Hematopoietic multipotent progenitor cell treated with erythropoietin and hydrocortisone succinate and interleukin-3 and kit ligand, for 4 days (in vitro differentiated cells): ENCODE results near the gene MTUS2.

Experiments used
- DNase-seq: peaks from one replicate; pipeline ENCODE4 v3.0.0-alpha.2; 2015

The MTUS2 gene

DNA sequence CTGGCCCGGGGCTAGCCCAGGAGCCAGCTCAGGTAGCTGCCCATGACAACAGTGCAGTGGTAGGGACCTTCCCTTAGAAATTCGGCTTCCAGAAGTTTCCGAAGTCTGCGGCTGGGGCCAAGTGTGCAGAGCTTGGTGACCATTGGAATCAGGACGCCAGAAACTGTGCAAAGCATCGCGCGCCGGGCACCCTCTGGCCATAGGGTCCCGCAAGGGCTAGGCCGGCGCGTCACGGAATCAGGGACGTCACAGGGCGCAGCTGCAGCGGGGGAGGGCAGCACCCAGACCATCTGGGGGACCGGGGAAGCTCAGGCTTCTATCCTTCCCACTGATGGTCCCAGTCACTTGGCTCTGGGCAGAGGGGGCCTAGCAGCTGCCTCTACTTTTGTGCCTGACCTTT lies 219.1 kb downstream of the MTUS2 start:
- no peak for DNase-seq

DNA sequence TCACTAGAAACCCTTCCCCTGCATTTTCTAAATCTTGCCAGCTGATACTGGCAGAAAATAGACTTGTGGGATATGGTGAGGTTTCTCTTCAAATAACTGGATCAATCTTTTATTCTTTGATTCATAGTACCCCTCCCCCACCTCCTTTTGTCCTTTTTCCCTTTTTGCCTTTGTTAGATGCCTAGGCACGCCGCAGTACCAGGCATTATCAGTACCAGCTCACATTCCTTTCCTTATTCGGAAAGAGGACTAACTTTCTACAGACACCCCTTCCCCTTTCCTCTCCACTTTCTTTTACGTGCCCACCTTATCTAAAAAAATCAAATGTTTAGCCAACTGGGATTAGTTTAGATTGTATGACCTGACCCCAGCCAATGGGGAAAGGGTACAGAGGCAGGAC lies 226.4 kb downstream of the MTUS2 start:
- no peak for DNase-seq

- DNase-seq, result no peak
Observed at GRCh38 chr13:29049524-29049923, 229.4 kb downstream of the MTUS2 start.

DNA sequence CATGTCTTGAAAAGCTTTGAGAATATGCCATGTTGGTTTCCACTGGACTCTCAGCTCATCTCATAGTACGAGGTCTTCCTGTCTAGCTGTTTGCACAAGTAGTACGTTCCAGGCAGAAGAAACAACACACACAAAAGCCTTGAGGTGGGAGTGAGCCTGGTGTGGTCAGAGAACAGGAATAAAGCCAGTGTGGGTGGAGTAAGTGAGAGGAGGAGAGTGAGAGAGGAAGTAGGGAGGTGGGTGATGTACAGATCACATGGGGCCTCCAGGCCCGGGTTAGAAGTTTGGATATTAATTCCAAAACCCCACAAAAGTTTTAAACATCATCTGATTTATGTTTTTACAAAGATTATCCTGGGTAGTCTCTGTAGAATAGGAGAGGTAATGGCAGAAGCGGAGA lies 230.6 kb downstream of the MTUS2 start:
- DNase-seq, result no peak

- no peak for DNase-seq
Observed at GRCh38 chr13:29059800-29060199, 239.7 kb downstream of the MTUS2 start.

- DNase-seq, result no peak
Observed at GRCh38 chr13:29065142-29065541, 245.0 kb downstream of the MTUS2 start.

DNA sequence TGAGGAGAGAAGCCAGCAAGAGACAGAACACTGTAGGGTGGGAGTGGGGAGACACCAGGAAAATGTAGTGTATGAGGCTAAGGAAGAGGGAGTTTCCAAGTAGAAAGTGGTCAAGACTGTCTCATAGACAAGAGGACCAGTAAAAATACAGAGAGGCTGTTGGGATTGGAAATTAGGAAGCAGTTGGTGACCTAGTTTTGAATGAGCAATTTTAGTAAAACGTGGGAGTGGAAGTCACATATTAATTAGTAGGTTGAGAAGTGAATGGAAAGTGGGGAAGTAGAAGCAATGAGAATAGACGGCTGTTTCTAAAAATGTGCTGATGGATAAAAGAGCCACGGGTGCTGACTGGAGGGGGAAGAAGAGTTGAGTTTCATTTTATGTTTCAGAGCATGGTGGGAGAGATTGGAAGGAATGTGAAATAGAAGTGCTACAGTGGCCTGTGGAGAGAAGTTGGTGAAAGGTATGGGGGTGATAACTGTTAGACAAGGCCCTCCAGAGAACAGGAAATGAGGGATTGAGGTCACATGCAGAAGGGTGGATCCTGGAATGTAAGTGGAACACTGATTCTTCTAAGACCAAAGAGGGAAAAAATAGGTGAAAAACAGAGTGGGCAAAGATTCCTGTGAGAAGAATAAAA lies 247.3 kb downstream of the MTUS2 start:
- DNase-seq, result no peak

GRCh38 chr13:29073755-29074154 lies 253.6 kb downstream of the MTUS2 start:
- DNase-seq, result no peak

DNA sequence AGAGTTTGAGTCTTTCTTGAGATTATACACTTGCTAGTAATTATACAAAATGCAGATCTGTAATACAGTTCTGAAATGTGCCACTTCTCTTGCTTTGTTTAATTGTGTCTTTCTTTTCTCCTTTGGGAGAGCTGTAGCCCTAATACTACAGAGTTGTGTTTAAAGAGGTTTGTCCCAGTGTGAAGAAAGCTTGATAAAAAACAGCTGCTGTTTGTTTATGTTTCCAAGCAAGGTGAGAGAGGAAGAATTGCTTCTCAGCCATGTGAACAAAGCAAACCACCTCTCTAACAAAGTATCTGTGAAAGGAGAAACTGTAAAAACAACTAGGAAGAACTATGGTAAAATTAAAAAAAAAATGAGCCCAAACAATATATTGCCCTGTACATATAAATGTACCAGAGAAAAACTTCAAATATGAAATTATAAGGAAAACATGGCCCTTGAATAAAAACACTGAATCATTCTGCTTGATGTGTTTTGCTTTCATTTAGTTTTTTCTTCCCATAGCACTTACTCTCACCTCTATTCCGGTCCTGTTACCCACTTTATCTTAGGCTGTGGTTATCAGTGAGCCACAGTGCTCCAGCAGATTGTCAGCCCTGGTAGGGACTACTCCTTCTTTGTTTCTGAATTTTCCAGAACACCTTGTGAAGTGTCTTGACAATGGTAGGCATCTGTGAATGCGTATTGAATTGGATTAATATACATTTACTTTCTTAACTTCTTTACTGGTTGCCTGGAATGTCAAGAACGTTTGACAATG lies 257.1 kb downstream of the MTUS2 start:
- no peak for DNase-seq

GRCh38 chr13:29081036-29081435 lies 260.9 kb downstream of the MTUS2 start:
- DNase-seq, result peak; percentile 46

- DNase-seq, result no peak
Observed at GRCh38 chr13:29081697-29082440, 261.7 kb downstream of the MTUS2 start.

GRCh38 chr13:29099781-29100406 lies 279.8 kb downstream of the MTUS2 start:
- DNase-seq, result no peak

- DNase-seq, result no peak
Observed at GRCh38 chr13:29100758-29101157, 280.6 kb downstream of the MTUS2 start.

DNA sequence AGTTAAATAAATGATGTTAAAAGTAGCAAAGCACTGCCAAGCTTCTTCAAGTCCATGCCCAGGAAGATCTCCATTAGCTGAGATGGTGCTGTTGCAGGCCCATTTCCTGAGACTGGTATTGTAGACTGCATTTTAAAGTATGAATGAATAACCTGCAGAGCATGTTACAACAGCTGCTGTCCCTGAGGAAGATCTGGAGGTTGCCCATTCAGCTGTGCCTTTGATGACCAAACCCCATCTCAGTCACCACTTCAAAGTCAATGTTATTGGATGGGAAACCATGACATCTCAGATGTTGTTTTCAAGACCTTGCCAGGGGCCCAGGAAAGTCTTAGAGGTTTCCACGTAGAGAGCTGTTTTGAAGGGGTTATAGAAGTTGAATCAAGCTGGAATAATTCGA lies 281.3 kb downstream of the MTUS2 start:
- DNase-seq, result no peak

GRCh38 chr13:29101905-29102304 lies 281.8 kb downstream of the MTUS2 start:
- DNase-seq, result no peak

- no peak for DNase-seq
Observed at GRCh38 chr13:29103065-29103800, 283.1 kb downstream of the MTUS2 start.

DNA sequence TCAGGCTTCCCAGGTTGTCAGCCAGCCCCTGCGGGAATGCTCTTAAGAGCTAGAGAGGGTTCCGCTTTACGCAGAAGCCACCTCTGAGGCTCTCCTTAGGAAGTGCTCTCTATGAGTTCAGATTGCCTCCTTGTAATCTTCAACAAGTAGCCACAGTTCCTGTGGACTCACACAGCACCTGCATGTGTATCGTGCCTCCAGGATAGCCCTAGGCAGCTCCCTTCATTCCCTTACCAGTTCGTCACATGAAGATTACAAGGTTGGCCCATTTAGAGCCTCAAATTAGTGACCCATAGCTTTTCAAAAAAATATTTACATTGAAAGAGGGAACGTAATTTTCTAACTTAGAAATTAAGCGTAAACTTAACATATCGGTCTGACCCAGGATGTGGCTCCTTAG lies 284.3 kb downstream of the MTUS2 start:
- DNase-seq, result no peak

GRCh38 chr13:29105779-29106178 lies 285.6 kb downstream of the MTUS2 start:
- DNase-seq, result peak; percentile 7

DNA sequence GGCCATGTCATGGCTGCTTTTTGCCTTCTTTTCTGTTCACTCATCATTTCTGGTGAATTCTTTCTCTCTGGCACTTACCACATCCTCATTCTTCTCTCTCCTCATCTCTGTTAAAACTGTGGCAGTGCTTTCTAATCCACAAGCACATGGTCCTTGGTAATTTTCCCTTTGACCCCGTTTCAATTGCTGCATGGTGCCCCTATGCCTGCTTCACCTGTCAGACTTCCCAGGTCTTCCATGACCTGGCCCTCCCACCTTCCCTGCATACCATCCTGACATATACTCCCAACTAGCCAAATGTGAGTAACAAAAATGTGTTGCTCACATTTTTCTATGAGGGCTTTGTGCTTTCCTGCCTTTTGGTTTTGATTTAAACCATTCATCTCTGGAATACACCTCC lies 286.5 kb downstream of the MTUS2 start:
- DNase-seq, result no peak

DNA sequence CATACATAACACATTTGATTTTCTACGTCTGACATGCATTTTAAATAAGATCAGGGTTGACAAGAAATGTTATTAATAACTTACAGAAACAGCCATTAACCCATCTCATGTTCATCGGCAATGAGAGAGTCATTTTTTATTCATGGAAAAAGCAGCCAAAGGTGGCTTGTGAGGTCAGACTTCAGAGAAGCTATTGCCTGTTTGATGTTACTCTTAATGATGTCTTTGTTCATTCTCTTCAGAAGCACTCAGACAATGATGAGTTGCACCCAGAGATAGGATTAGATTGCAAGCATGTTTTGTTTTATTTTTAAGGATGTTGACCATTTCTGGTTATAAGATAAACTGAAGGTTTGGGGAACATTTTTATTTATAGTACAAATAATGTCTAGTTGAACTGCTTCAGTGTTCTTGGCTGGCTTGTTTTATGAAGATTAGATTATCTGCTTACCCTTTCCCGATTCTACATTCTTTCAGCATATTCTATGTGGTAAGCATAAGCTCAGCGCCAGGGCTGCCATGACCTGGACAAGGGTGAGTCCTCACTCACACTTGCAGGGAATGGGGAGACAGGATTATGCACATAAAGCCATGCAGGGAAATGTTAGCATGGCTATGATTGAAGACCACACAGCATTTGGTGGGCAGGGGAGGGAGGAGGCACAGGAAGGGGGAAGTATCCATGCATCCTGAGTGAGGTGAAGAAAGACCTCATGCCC lies 288.1 kb downstream of the MTUS2 start:
- no peak for DNase-seq

DNA sequence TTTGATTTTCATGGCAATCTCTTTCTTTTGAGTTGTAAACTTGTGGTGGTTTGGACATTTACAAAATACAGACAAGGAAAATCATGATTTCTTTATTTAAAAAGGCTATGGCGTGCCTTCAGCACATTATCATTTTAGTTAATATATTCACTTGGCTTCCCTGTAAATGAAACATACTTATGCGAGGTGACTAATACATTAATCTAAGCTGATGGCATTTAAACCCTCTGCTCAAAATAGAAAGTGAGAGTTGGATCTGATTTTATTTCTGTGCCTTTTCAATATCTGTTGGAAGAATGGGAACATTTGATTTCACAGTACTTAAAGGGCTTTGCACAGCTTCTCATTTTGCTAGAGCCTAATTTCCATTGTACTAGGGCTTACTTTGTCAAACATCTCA lies 289.8 kb downstream of the MTUS2 start:
- DNase-seq, result no peak

- DNase-seq, result no peak
Observed at GRCh38 chr13:29111446-29111845, 291.3 kb downstream of the MTUS2 start.
